ENCODE results near the gene CFAP58.
A peak's percentile ranks its signal among the peaks of the same experiment; 100 is the strongest.

The CFAP58 gene

DNA sequence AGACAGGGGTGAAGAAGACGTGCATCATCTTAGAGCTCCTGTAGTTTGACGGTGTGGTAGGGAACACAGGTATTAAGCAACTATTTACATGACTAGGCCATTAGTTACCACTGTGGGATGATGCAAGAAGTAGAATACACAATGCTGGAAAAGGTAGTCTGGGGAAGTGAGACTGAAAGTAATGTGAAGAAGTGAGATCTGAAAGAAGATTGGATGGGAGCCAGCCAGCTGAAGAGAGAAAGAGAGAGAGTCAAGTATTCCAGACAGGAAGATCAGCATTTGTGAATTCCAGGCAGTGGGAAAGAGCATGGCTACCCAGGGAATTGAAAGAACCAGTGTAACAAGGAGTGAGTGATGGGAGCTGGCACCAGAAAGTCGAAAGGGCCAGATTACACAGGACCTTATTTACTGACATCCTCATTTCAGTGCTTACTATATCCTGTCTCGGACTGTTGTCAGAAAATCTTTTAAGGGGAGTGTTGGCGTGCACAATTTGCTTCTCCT is 4.0 kb upstream of the CFAP58 start:
- Histone ChIP-seq H3K9me3 (ENCODE audit: control insufficient read depth in 1 of 2, low read length in 2 of 2) (no peaks in the 10 kb centered on the region), H3K27ac (ENCODE audit: low read length) (peak overlapping the region; percentile 64), H3K4me1 (ENCODE audit: control insufficient read depth in 1 of 2, insufficient read depth in 2 of 2, low read length in 2 of 2) (peaks cover 7 to 13% of the 10 kb centered on the region in 2 donors), H3K27me3 (ENCODE audit: low read depth, low read length) (no peaks in the 10 kb centered on the region), H3K36me3 (ENCODE audit: control insufficient read depth in 1 of 2, insufficient read depth in 2 of 2, low read length in 2 of 2) (no peaks in the 10 kb centered on the region), H3K4me3 (ENCODE audit: low read depth in 1 of 2, low read length in 2 of 2) (peak overlapping the region; percentile 27 to 37)

DNA sequence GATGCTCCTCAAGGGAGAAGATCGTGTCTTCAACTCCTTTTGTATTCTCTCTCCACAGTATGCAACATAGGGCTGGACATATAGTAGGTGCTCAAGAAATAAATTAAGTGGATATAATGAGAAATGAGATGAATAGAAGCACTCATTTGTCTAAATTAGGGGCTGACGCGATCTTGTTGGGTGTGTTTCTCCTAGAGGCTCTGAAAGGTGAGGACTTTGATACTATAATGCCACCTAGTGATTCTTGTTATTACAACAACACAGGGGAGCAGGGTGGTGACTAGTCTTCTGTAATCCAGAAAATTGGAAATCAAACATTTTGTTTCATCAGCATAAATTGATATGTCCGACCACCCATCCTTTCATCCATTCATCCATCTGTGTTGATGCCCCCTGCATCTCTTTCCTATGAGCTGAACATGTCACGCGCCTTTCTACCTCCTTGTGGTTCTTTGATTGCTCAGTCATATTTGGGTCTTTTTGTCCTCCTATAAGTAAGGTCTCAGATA is 3.5 kb upstream of the CFAP58 start:
- H3K36me3 ChIP-seq (ENCODE audit: control insufficient read depth in 1 of 2, insufficient read depth in 2 of 2, low read length in 2 of 2): no peaks in the 10 kb centered on the region
- peak overlapping the region; percentile 27 to 37 for H3K4me3 ChIP-seq (ENCODE audit: low read depth in 1 of 2, low read length in 2 of 2)
- no peaks in the 10 kb centered on the region for H3K27me3 ChIP-seq (ENCODE audit: low read depth, low read length)
- H3K9me3 ChIP-seq (ENCODE audit: control insufficient read depth in 1 of 2, low read length in 2 of 2): no peaks in the 10 kb centered on the region
- peak overlapping the region; percentile 64 for H3K27ac ChIP-seq (ENCODE audit: low read length)
- peaks cover 7 to 13% of the 10 kb centered on the region in 2 donors for H3K4me1 ChIP-seq (ENCODE audit: control insufficient read depth in 1 of 2, insufficient read depth in 2 of 2, low read length in 2 of 2)

- Histone ChIP-seq H3K36me3 (ENCODE audit: control insufficient read depth in 1 of 2, insufficient read depth in 2 of 2, low read length in 2 of 2) (no peaks in the 10 kb centered on the region), H3K4me3 (ENCODE audit: low read depth in 1 of 2, low read length in 2 of 2) (no peak overlapping the region), H3K27me3 (ENCODE audit: low read depth, low read length) (no peaks in the 10 kb centered on the region), H3K27ac (ENCODE audit: low read length) (no peak overlapping the region), H3K9me3 (ENCODE audit: control insufficient read depth in 1 of 2, low read length in 2 of 2) (no peaks in the 10 kb centered on the region), H3K4me1 (ENCODE audit: control insufficient read depth in 1 of 2, insufficient read depth in 2 of 2, low read length in 2 of 2) (peaks cover 7 to 13% of the 10 kb centered on the region in 2 donors)
Measured at GRCh38 chr10:104351061-104351702, 2.5 kb upstream of the CFAP58 start.

- H3K9me3 ChIP-seq (ENCODE audit: control insufficient read depth in 1 of 2, low read length in 2 of 2): no peaks in the 10 kb centered on the region
- peak overlapping the region in 1 of 2 donors; percentile 5 for H3K4me3 ChIP-seq (ENCODE audit: low read depth in 1 of 2, low read length in 2 of 2)
- H3K4me1 ChIP-seq (ENCODE audit: control insufficient read depth in 1 of 2, insufficient read depth in 2 of 2, low read length in 2 of 2): peaks cover 7 to 13% of the 10 kb centered on the region in 2 donors
- no peaks in the 10 kb centered on the region for H3K27me3 ChIP-seq (ENCODE audit: low read depth, low read length)
- no peaks in the 10 kb centered on the region for H3K36me3 ChIP-seq (ENCODE audit: control insufficient read depth in 1 of 2, insufficient read depth in 2 of 2, low read length in 2 of 2)
- peak overlapping the region; percentile 32 for H3K27ac ChIP-seq (ENCODE audit: low read length)
Measured at GRCh38 chr10:104351919-104352318, 1.7 kb upstream of the CFAP58 start.

DNA sequence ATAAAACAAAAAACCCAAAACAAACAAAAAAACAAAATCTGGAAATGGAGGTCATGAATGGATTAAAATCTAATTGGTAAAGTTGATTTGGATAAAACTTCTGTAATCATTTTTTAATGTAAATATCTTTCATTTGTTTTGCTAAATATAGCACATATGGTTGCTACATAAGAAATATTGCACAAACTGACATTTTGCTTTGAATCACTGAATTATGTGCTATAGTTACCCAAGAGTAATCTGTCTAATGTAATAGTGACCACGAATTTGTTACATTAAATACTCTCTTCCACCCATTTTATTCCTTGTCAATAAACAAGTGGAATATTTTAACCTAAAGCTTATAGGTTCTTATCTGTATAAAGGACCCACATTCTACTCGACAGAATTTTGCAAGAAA is 6.2 kb downstream of the CFAP58 start:
- no peaks in the 10 kb centered on the region for H3K27me3 ChIP-seq (ENCODE audit: low read depth, low read length)
- no peaks in the 10 kb centered on the region for H3K4me1 ChIP-seq (ENCODE audit: control insufficient read depth in 1 of 2, insufficient read depth in 2 of 2, low read length in 2 of 2)
- H3K4me3 ChIP-seq (ENCODE audit: low read depth in 1 of 2, low read length in 2 of 2): no peak overlapping the region
- no peaks in the 10 kb centered on the region for H3K9me3 ChIP-seq (ENCODE audit: control insufficient read depth in 1 of 2, low read length in 2 of 2)
- no peaks in the 10 kb centered on the region for H3K36me3 ChIP-seq (ENCODE audit: control insufficient read depth in 1 of 2, insufficient read depth in 2 of 2, low read length in 2 of 2)
- no peak overlapping the region for H3K27ac ChIP-seq (ENCODE audit: low read length)

DNA sequence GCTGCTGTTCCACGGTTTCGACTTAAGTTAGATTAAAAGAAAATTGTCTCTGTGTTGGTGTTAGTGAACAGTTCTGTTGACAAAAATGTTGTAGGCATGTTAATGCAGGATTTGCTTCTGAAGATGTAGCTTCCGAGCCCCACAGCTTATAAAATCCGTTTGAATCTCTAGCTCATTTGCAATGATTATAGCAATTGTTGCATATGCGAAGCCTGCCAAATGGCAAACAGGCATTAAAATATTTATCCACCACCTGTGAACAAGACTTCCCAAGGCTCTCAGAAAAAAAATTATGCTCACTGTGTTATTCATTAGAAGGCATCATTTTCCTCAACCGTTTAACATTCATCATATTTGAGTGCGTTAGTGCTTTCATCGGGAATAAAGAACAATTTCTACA is 14.3 kb downstream of the CFAP58 start:
- Histone ChIP-seq H3K9me3 (ENCODE audit: control insufficient read depth in 1 of 2, low read length in 2 of 2) (no peaks in the 10 kb centered on the region), H3K27me3 (ENCODE audit: low read depth, low read length) (no peaks in the 10 kb centered on the region), H3K36me3 (ENCODE audit: control insufficient read depth in 1 of 2, insufficient read depth in 2 of 2, low read length in 2 of 2) (no peaks in the 10 kb centered on the region), H3K4me1 (ENCODE audit: control insufficient read depth in 1 of 2, insufficient read depth in 2 of 2, low read length in 2 of 2) (no peaks in the 10 kb centered on the region), H3K27ac (ENCODE audit: low read length) (no peak overlapping the region), H3K4me3 (ENCODE audit: low read depth in 1 of 2, low read length in 2 of 2) (no peak overlapping the region)

- Histone ChIP-seq H3K4me1 (ENCODE audit: control insufficient read depth in 1 of 2, insufficient read depth in 2 of 2, low read length in 2 of 2) (no peaks in the 10 kb centered on the region), H3K27ac (ENCODE audit: low read length) (no peak overlapping the region), H3K27me3 (ENCODE audit: low read depth, low read length) (no peaks in the 10 kb centered on the region)
Measured at GRCh38 chr10:104368381-104368780, 14.7 kb downstream of the CFAP58 start.

GRCh38 chr10:104371753-104372152 is 18.1 kb downstream of the CFAP58 start:
- Histone ChIP-seq H3K27me3 (ENCODE audit: low read depth, low read length) (no peaks in the 10 kb centered on the region), H3K9me3 (ENCODE audit: control insufficient read depth in 1 of 2, low read length in 2 of 2) (no peaks in the 10 kb centered on the region), H3K27ac (ENCODE audit: low read length) (no peak overlapping the region), H3K4me3 (ENCODE audit: low read depth in 1 of 2, low read length in 2 of 2) (no peak overlapping the region), H3K4me1 (ENCODE audit: control insufficient read depth in 1 of 2, insufficient read depth in 2 of 2, low read length in 2 of 2) (no peaks in the 10 kb centered on the region), H3K36me3 (ENCODE audit: control insufficient read depth in 1 of 2, insufficient read depth in 2 of 2, low read length in 2 of 2) (no peaks in the 10 kb centered on the region)

More at GRCh38 chr10:104368381-104368780, 14.7 kb downstream of the CFAP58 start:
- Histone ChIP-seq H3K4me3 (ENCODE audit: low read depth in 1 of 2, low read length in 2 of 2) (no peak overlapping the region), H3K36me3 (ENCODE audit: control insufficient read depth in 1 of 2, insufficient read depth in 2 of 2, low read length in 2 of 2) (no peaks in the 10 kb centered on the region), H3K9me3 (ENCODE audit: control insufficient read depth in 1 of 2, low read length in 2 of 2) (no peaks in the 10 kb centered on the region)

DNA sequence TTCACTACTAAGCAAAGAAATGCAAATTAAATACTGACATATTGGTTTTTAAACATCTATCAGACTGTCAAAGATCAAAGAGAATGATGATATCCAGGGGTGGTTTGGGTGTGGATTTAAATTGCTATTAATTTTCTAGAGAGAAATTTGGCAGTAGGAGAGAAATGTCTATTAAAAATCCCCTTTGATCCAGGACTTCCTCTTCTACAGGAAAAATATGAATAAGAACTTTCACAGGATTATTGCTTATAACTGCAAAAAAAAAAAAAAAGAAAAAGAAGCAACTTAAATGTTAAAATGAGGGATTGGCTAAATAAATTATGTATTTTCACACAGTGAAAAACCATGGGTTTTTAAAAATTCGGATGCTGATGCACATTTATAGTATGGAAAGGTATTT is 21.0 kb downstream of the CFAP58 start:
- H3K4me1 ChIP-seq (ENCODE audit: control insufficient read depth in 1 of 2, insufficient read depth in 2 of 2, low read length in 2 of 2): no peaks in the 10 kb centered on the region
- H3K9me3 ChIP-seq (ENCODE audit: control insufficient read depth in 1 of 2, low read length in 2 of 2): no peaks in the 10 kb centered on the region
- no peaks in the 10 kb centered on the region for H3K36me3 ChIP-seq (ENCODE audit: control insufficient read depth in 1 of 2, insufficient read depth in 2 of 2, low read length in 2 of 2)
- H3K4me3 ChIP-seq (ENCODE audit: low read depth in 1 of 2, low read length in 2 of 2): no peak overlapping the region
- H3K27me3 ChIP-seq (ENCODE audit: low read depth, low read length): no peaks in the 10 kb centered on the region
- no peak overlapping the region for H3K27ac ChIP-seq (ENCODE audit: low read length)

DNA sequence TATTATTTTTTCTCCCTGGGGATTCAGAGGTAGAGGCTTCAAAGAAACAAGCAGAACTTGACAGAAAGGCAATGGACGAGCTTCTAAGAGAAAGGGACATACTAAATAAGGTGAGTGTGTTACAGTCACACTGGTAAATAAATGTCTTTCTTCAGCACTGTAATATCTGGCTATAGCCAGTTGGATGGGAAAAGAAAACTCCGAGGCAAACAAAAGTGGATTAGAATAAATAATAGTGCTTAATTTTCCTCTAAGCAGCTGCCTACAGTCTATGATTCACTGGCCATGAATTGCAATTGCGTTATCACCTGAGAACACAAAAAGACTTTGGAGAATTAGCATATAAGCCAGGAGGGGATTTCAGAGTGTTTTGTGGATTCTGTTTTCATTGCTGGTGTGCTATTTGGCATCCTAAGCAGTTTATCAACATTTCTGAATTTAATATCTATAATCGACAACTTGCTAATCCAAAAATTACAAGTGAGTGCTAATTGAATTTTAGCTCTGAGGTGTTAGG is 23.2 kb downstream of the CFAP58 start:
- Histone ChIP-seq H3K9me3 (ENCODE audit: control insufficient read depth in 1 of 2, low read length in 2 of 2) (no peaks in the 10 kb centered on the region), H3K4me3 (ENCODE audit: low read depth in 1 of 2, low read length in 2 of 2) (no peak overlapping the region), H3K27ac (ENCODE audit: low read length) (no peak overlapping the region), H3K4me1 (ENCODE audit: control insufficient read depth in 1 of 2, insufficient read depth in 2 of 2, low read length in 2 of 2) (no peaks in the 10 kb centered on the region), H3K27me3 (ENCODE audit: low read depth, low read length) (no peaks in the 10 kb centered on the region), H3K36me3 (ENCODE audit: control insufficient read depth in 1 of 2, insufficient read depth in 2 of 2, low read length in 2 of 2) (no peaks in the 10 kb centered on the region)

DNA sequence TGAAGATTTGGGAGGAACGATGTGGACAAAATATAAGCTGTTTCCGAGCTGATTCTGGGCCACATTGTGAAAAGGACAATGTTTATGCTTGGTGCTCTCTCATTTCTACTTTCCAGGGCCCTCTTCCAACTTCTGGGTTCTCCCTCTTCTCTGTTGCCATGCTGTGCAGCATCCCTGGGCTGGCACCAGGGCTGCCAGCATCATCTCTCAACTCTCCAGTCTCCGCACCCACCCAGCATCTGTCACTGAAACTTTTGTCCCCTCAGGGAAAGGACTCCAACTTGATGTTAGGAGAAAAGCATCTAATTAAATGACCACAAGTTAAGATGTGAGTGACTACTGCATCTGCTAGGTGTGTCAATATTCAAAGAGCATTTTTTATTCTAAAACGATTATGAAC is 26.7 kb downstream of the CFAP58 start:
- Histone ChIP-seq H3K4me3 (ENCODE audit: low read depth in 1 of 2, low read length in 2 of 2) (no peak overlapping the region), H3K4me1 (ENCODE audit: control insufficient read depth in 1 of 2, insufficient read depth in 2 of 2, low read length in 2 of 2) (no peaks in the 10 kb centered on the region), H3K27ac (ENCODE audit: low read length) (no peak overlapping the region), H3K27me3 (ENCODE audit: low read depth, low read length) (no peaks in the 10 kb centered on the region), H3K9me3 (ENCODE audit: control insufficient read depth in 1 of 2, low read length in 2 of 2) (no peaks in the 10 kb centered on the region), H3K36me3 (ENCODE audit: control insufficient read depth in 1 of 2, insufficient read depth in 2 of 2, low read length in 2 of 2) (no peaks in the 10 kb centered on the region)

Measured in muscle layer of duodenum (tissue), 2 donors.